ENCODE measurements around the gene TPI1. TPM values are rescaled to one million over a fixed set of nuclear protein-coding genes. Genes with fewer than 3 reads are reported as not detected.
A peak's percentile ranks its signal among the peaks of the same experiment; 100 is the strongest.

The TPI1 gene
- polyA plus RNA-seq, 3 donors: 446 to 839 (median 764) TPM

- Histone ChIP-seq H4K20me1 (ENCODE audit: insufficient read depth, low read length) (peaks cover 40% of the 10 kb centered on the region), H3K4me3 (replicated peaks in 1 of 3; ENCODE audit: low read depth in 2 of 3, low read length in 3 of 3) (no peak overlapping the region), H3K27ac (ENCODE audit: low read depth in 1 of 2, low read length in 2 of 2) (no peak overlapping the region), H2AFZ (ENCODE audit: insufficient read depth, low read depth, low read length, poor library complexity, severe bottlenecking) (no peak overlapping the region), H3K4me1 (ENCODE audit: control insufficient read depth in 1 of 2, insufficient read depth in 2 of 2, low read length in 2 of 2) (peaks cover 27 to 50% of the 10 kb centered on the region in 2 donors), H3K9me3 (replicated peaks in 1 of 2; ENCODE audit: control insufficient read depth in 1 of 2, insufficient read depth in 1 of 2, low read length in 2 of 2) (no peaks in the 10 kb centered on the region), H3K79me2 (ENCODE audit: insufficient read depth, low read length) (peaks cover 5% of the 10 kb centered on the region), H3K9ac (ENCODE audit: insufficient read depth, low read length, poor library complexity, severe bottlenecking) (no peak overlapping the region), H3K4me2 (replicated peaks; ENCODE audit: extremely low read depth, low read length, poor library complexity, severe bottlenecking) (no peak overlapping the region), H3K36me3 (replicated peaks in 1 of 2; ENCODE audit: control insufficient read depth in 1 of 2, insufficient read depth in 2 of 2, low read length in 2 of 2) (peaks cover 15 to 18% of the 10 kb centered on the region in 2 donors), H3K27me3 (ENCODE audit: control insufficient read depth in 2 of 2, insufficient read depth in 2 of 2, low read length in 2 of 2) (peaks cover 2 to 31% of the 10 kb centered on the region in 2 donors)
- Mint-ChIP-seq H3K4me3 (peak overlapping the region in 1 of 2 donors; percentile 65), H3K9me3 (peaks cover 0 to 7% (median 4%) of the 10 kb centered on the region in 7 donors), H3K27me3 (ENCODE audit: low read depth in 3 of 3) (peaks cover 27 to 43% (median 28%) of the 10 kb centered on the region in 3 donors), H3K4me1 (peaks cover 45% of the 10 kb centered on the region), H3K36me3 (peaks cover 39% of the 10 kb centered on the region in 2 donors), H3K27ac (no peak overlapping the region)
- 100% methylated on average over 9 of the region's 12 CpGs for WGBS (ENCODE audit: insufficient coverage)
- intact Hi-C loops (cut with micrococcal nuclease): loop anchor here in 1 of 2 donors (2.0 to 5.0 kb wide), 2 partner anchors 69 to 206 kb away; no protein-coding TSS in a partner anchor
- no peak for DNase-seq
- no peak for TF ChIP-seq CTCF (IDR thresholded peaks at IDR 0.05)
Measured at GRCh38 chr12:6823182-6824084, 43.9 kb upstream of the TPI1 start.

GRCh38 chr12:6824085-6824775 is 43.1 kb upstream of the TPI1 start:
- DNase-seq: no peak
- intact Hi-C loops (cut with micrococcal nuclease): loop anchor here in 1 of 2 donors (5.0 kb wide), 1 partner anchor 207 kb away; no protein-coding TSS in a partner anchor
- H3K79me2 ChIP-seq (ENCODE audit: insufficient read depth, low read length): peaks cover 5% of the 10 kb centered on the region
- H3K9me3 ChIP-seq (replicated peaks in 1 of 2; ENCODE audit: control insufficient read depth in 1 of 2, insufficient read depth in 1 of 2, low read length in 2 of 2): peaks cover 0 to under 1% of the 10 kb centered on the region in 2 donors
- peak overlapping the region in 1 of 7 donors; percentile 45 for H3K27ac Mint-ChIP-seq
- H3K36me3 Mint-ChIP-seq: peaks cover 31 to 37% of the 10 kb centered on the region in 2 donors
- H3K4me3 Mint-ChIP-seq: peak overlapping the region in 1 of 2 donors; percentile 54
- no peak overlapping the region for H2AFZ ChIP-seq (ENCODE audit: insufficient read depth, low read depth, low read length, poor library complexity, severe bottlenecking)
- WGBS (ENCODE audit: insufficient coverage): 96% methylated on average over 26 of the region's 37 CpGs
- H4K20me1 ChIP-seq (ENCODE audit: insufficient read depth, low read length): peaks cover 32% of the 10 kb centered on the region
- no peak overlapping the region for H3K4me2 ChIP-seq (replicated peaks; ENCODE audit: extremely low read depth, low read length, poor library complexity, severe bottlenecking)
- H3K9me3 Mint-ChIP-seq: peaks cover 0 to 12% (median 8%) of the 10 kb centered on the region in 7 donors
- peaks cover 33 to 58% of the 10 kb centered on the region in 2 donors for H3K4me1 ChIP-seq (ENCODE audit: control insufficient read depth in 1 of 2, insufficient read depth in 2 of 2, low read length in 2 of 2)
- peaks cover 10% of the 10 kb centered on the region in 2 donors for H3K36me3 ChIP-seq (replicated peaks in 1 of 2; ENCODE audit: control insufficient read depth in 1 of 2, insufficient read depth in 2 of 2, low read length in 2 of 2)
- no peak for TF ChIP-seq CTCF (IDR thresholded peaks at IDR 0.05)
- peaks cover 50% of the 10 kb centered on the region for H3K4me1 Mint-ChIP-seq
- H3K27ac ChIP-seq (ENCODE audit: low read depth in 1 of 2, low read length in 2 of 2): no peak overlapping the region
- H3K27me3 ChIP-seq (ENCODE audit: control insufficient read depth in 2 of 2, insufficient read depth in 2 of 2, low read length in 2 of 2): peaks cover 6 to 36% of the 10 kb centered on the region in 2 donors
- no peak overlapping the region for H3K4me3 ChIP-seq (replicated peaks in 1 of 3; ENCODE audit: low read depth in 2 of 3, low read length in 3 of 3)
- peaks cover 33 to 49% (median 34%) of the 10 kb centered on the region in 3 donors for H3K27me3 Mint-ChIP-seq (ENCODE audit: low read depth in 3 of 3)
- no peak overlapping the region for H3K9ac ChIP-seq (ENCODE audit: insufficient read depth, low read length, poor library complexity, severe bottlenecking)

All from CD14-positive monocyte (primary cell).